HepG2 (cell line): Measurements from ENCODE around the gene AMER2. TPM values are rescaled to one million over a fixed set of nuclear protein-coding genes. Genes with fewer than 3 reads are reported as not detected.

Source experiments
- ATF4 ChIP-seq, 2 experiments: fragments of 450-650 bp in 1 of 2; sonication (generic) in 1 of 2; formaldehyde crosslinking; IDR thresholded peaks; 2 replicates each; pipeline versions ENCODE4 v1.5.0 to v1.8.0; 2020 to 2022; ENCODE audit warnings: mild to moderate bottlenecking in 1 of 2, missing genetic modification reagents in 1 of 2
- CHD2 ChIP-seq: IDR thresholded peaks from 2 replicates; pipeline ENCODE4 v1.6.1; 2011; ENCODE audit warnings: low read depth, low read length, improper control_type of control experiment
- CREB1 ChIP-seq, 2 experiments: fragments of 450-650 bp in 1 of 2; IDR thresholded peaks; 2 replicates each; pipeline ENCODE4 v1.6.1; 2016 to 2017; ENCODE audit warnings: control low read depth in 1 of 2, mild to moderate bottlenecking in 1 of 2, missing compliant biosample characterization in 1 of 2, missing genetic modification characterization in 1 of 2
- CTCF ChIP-seq: sonication (generic); formaldehyde crosslinking; IDR thresholded peaks from 2 replicates; pipeline ENCODE4 v1.5.0; 2020; ENCODE audit warnings: mild to moderate bottlenecking, missing genetic modification reagents, moderate library complexity
- MXD3 ChIP-seq: IDR thresholded peaks from 2 replicates; pipeline ENCODE4 v1.6.1; 2016; ENCODE audit warnings: mild to moderate bottlenecking, missing biosample characterization, missing genetic modification reagents
- PHF21A ChIP-seq: sonication (generic); formaldehyde crosslinking; IDR thresholded peaks from 2 replicates; pipeline ENCODE4 v1.5.0; 2020; ENCODE audit warnings: mild to moderate bottlenecking, missing genetic modification reagents
- RAD21 ChIP-seq: fragments of 450-650 bp; formaldehyde crosslinking; IDR thresholded peaks from 2 replicates; pipeline ENCODE4 v1.5.0; 2020; ENCODE audit warnings: mild to moderate bottlenecking
- RFX1 ChIP-seq: fragments of 450-650 bp; IDR thresholded peaks from 2 replicates; pipeline ENCODE4 v1.6.1; 2017
- SETDB1 ChIP-seq: sonication (generic); formaldehyde crosslinking; IDR thresholded peaks from 2 replicates; pipeline ENCODE4 v1.5.1; 2020; ENCODE audit warnings: missing genetic modification reagents, mild to moderate bottlenecking, borderline replicate concordance
- SP4 ChIP-seq: sonication (generic); formaldehyde crosslinking; IDR thresholded peaks from 2 replicates; pipeline ENCODE4 v1.8.1; 2023; ENCODE audit warnings: mild to moderate bottlenecking, missing genetic modification reagents
- SRSF1 ChIP-seq: fragments of 200-400 bp; formaldehyde crosslinking; optimal IDR thresholded peaks from 2 replicates; pipeline ENCODE3; 2017; ENCODE audit warnings: mild to moderate bottlenecking, low read depth, low read length, moderate library complexity
- STAG1 ChIP-seq: sonication (generic); formaldehyde crosslinking; IDR thresholded peaks from 2 replicates; pipeline ENCODE4 v1.4.0; 2020; ENCODE audit warnings: missing genetic modification reagents
- ZNF414 ChIP-seq: sonication (generic); formaldehyde crosslinking; IDR thresholded peaks from 2 replicates; pipeline ENCODE4 v1.5.0; 2020; ENCODE audit warnings: missing genetic modification reagents
- ZNF503 ChIP-seq: sonication (generic); formaldehyde crosslinking; IDR thresholded peaks from 2 replicates; pipeline ENCODE4 v1.4.0; 2020; ENCODE audit warnings: missing genetic modification reagents
- polyA plus RNA-seq, 8 experiments: library from polyadenylated mRNA; depleted of rRNA in 3 of 8; stranded (reverse) in 7 of 8; unstranded in 1 of 8; fragments of >200 nt; fragmentation: Illumina TruSeq in 4 of 8; extraction: Trizol in 4 of 8; gene quantifications; 2 replicates each; pipeline versions ENCODE4 v1.2.1 to v1.2.3, GENCODE V29; 2011 to 2016; ENCODE audit warnings: low read depth in 4 of 8, missing spikeins in 1 of 8, mixed read lengths in 1 of 8; ENCODE audit not compliant: insufficient read depth in 1 of 8
- total RNA-seq, 5 experiments: library from RNA; depleted of rRNA; stranded (reverse); fragments of >200 nt; fragmentation: Illumina TruSeq; extraction: Trizol; gene quantifications; 2 replicates each; pipeline ENCODE4 v1.2.3, GENCODE V29; 2016; ENCODE audit warnings: low read depth in 1 of 5

AMER2 gene
- total and polyA plus RNA-seq, 2 of the 13 experiments (the other 11 are each of a cell fraction or from before 2014, with no cell fraction given): not detected

GRCh38 chr13:25114220-25114619 is 57.9 kb downstream of the AMER2 start (continued):
- peak; percentile 75 for TF ChIP-seq CTCF (CRISPR knock-in tag)
- TF ChIP-seq PHF21A: no peak
- TF ChIP-seq RFX1: no peak
- no peak for TF ChIP-seq CHD2
- no peak for TF ChIP-seq ZNF414 (CRISPR knock-in tag)
- 0 out of 2 replicates have a peak, but pooled peaks have one; percentile 22 for TF ChIP-seq RAD21 (CRISPR knock-in tag)
- no peak for TF ChIP-seq SETDB1 (CRISPR knock-in tag)
- TF ChIP-seq ZNF503 (CRISPR knock-in tag): no peak
- TF ChIP-seq SP4 (CRISPR knock-in tag): no peak
- TF ChIP-seq STAG1 (CRISPR knock-in tag): peak; percentile 58
- TF ChIP-seq ATF4 (CRISPR knock-in tag; IDR thresholded peaks at IDR 0.05): no peak
- no peak for TF ChIP-seq SRSF1
- TF ChIP-seq MXD3 (CRISPR knock-in tag): no peak
- TF ChIP-seq CREB1 (IDR thresholded peaks at IDR 0.05): no peak
- no peak for TF ChIP-seq CREB1 (CRISPR knock-in tag; IDR thresholded peaks at IDR 0.05)
